KMS-11 (cell line): ENCODE results near the gene ZBTB45.

Source experiments
- H2AFZ ChIP-seq: fragments of 200-600 bp; sonication (generic); 2 replicates; pipeline ENCODE4 v1.6.1; 2016; ENCODE audit warnings: antibody characterized with exemption, mixed run types, low read depth
- H3K27ac ChIP-seq: fragments of 200-600 bp; sonication (generic); 2 replicates; pipeline ENCODE4 v1.6.1; 2016; ENCODE audit warnings: mild to moderate bottlenecking, mixed run types
- H3K27me3 ChIP-seq: fragments of 200-600 bp; sonication (generic); 2 replicates; pipeline ENCODE4 v1.6.1; 2017; ENCODE audit warnings: mild to moderate bottlenecking, low read depth, mixed run types, moderate library complexity; ENCODE audit not compliant: insufficient read depth
- H3K36me3 ChIP-seq: fragments of 200-600 bp; sonication (generic); 2 replicates; pipeline ENCODE4 v1.6.1; 2017; ENCODE audit warnings: mild to moderate bottlenecking, mixed run types; ENCODE audit not compliant: insufficient read depth
- H3K4me1 ChIP-seq: fragments of 200-600 bp; sonication (generic); 2 replicates; pipeline ENCODE4 v1.6.1; 2016; ENCODE audit warnings: mild to moderate bottlenecking, low read depth, mixed run types; ENCODE audit not compliant: poor library complexity, severe bottlenecking
- H3K4me2 ChIP-seq: fragments of 200-600 bp; sonication (generic); 2 replicates; pipeline ENCODE4 v1.7.0; 2016; ENCODE audit warnings: mild to moderate bottlenecking, mixed run types
- H3K4me3 ChIP-seq: fragments of 200-600 bp; sonication (generic); IDR thresholded peaks from 2 replicates; pipeline ENCODE4 v1.6.1; 2017; ENCODE audit warnings: low read depth, low read length, mixed read lengths; ENCODE audit not compliant: insufficient read depth
- H3K79me2 ChIP-seq: fragments of 200-600 bp; sonication (generic); 2 replicates; pipeline ENCODE4 v1.6.1; 2016; ENCODE audit warnings: low read depth, mixed run types; ENCODE audit not compliant: insufficient read depth
- H3K9ac ChIP-seq: fragments of 200-600 bp; sonication (generic); 2 replicates; pipeline ENCODE4 v1.6.1; 2016; ENCODE audit warnings: mild to moderate bottlenecking, mixed run types
- H4K20me1 ChIP-seq: fragments of 200-600 bp; sonication (generic); 2 replicates; pipeline ENCODE4 v1.6.1; 2016; ENCODE audit warnings: mild to moderate bottlenecking, mixed run types; ENCODE audit not compliant: insufficient read depth
- CTCF ChIP-seq: fragments of 200-600 bp; sonication (generic); conservative IDR thresholded peaks from 2 replicates; pipeline ENCODE4 v1.6.1; 2017; ENCODE audit warnings: low read depth, mild to moderate bottlenecking, antibody characterized with exemption, low read length, moderate library complexity, mixed read lengths

Gene ZBTB45

GRCh38 chr19:58563034-58563573 is 43.5 kb upstream of the ZBTB45 start:
- no peak for TF ChIP-seq CTCF

GRCh38 chr19:58562122-58563033 is 42.8 kb upstream of the ZBTB45 start:
- Histone ChIP-seq H3K4me1 (peaks cover 10% of the 10 kb centered on the region), H3K4me2 (no peak overlapping the region), H4K20me1 (no peaks in the 10 kb centered on the region), H3K4me3 (no peak overlapping the region), H3K79me2 (peaks cover 7% of the 10 kb centered on the region), H3K27ac (no peak overlapping the region), H3K36me3 (no peaks in the 10 kb centered on the region), H3K27me3 (no peaks in the 10 kb centered on the region), H2AFZ (no peak overlapping the region), H3K9ac (no peak overlapping the region)
- no peak for TF ChIP-seq CTCF

More at GRCh38 chr19:58563034-58563573, 43.5 kb upstream of the ZBTB45 start:
- Histone ChIP-seq H3K4me3 (no peak overlapping the region), H3K9ac (no peak overlapping the region), H3K4me1 (peaks cover 10% of the 10 kb centered on the region), H3K36me3 (no peaks in the 10 kb centered on the region), H3K79me2 (no peaks in the 10 kb centered on the region), H4K20me1 (no peaks in the 10 kb centered on the region), H3K4me2 (no peak overlapping the region), H2AFZ (no peak overlapping the region), H3K27ac (no peak overlapping the region), H3K27me3 (no peaks in the 10 kb centered on the region)

GRCh38 chr19:58561373-58562121 is 41.9 kb upstream of the ZBTB45 start:
- H3K4me2 ChIP-seq: no peak overlapping the region
- no peaks in the 10 kb centered on the region for H4K20me1 ChIP-seq
- H3K36me3 ChIP-seq: no peaks in the 10 kb centered on the region
- H3K9ac ChIP-seq: no peak overlapping the region
- TF ChIP-seq CTCF: no peak
- H3K79me2 ChIP-seq: peaks cover 15% of the 10 kb centered on the region
- H3K27me3 ChIP-seq: no peaks in the 10 kb centered on the region
- H2AFZ ChIP-seq: no peak overlapping the region
- no peak overlapping the region for H3K4me3 ChIP-seq
- peaks cover 17% of the 10 kb centered on the region for H3K4me1 ChIP-seq
- no peak overlapping the region for H3K27ac ChIP-seq

- no peak overlapping the region for H3K27ac ChIP-seq
- H3K36me3 ChIP-seq: no peaks in the 10 kb centered on the region
- peaks cover 24% of the 10 kb centered on the region for H3K4me1 ChIP-seq
- no peaks in the 10 kb centered on the region for H3K27me3 ChIP-seq
- no peak overlapping the region for H3K4me3 ChIP-seq
- H3K79me2 ChIP-seq: peaks cover 22% of the 10 kb centered on the region
- no peaks in the 10 kb centered on the region for H4K20me1 ChIP-seq
- H3K4me2 ChIP-seq: no peak overlapping the region
- H3K9ac ChIP-seq: no peak overlapping the region
- no peak for TF ChIP-seq CTCF
- no peak overlapping the region for H2AFZ ChIP-seq
Measured at GRCh38 chr19:58560921-58561320, 41.3 kb upstream of the ZBTB45 start.
